ENCODE data around the gene DIP2C.
"Not testable (repeated sequence)": the region's sequence is repeated elsewhere in the genome, so short reads cannot be mapped to it uniquely, and the experiment has no call there.

- not testable (repeated sequence) for TF ChIP-seq MXI1 (IDR thresholded peaks at IDR 0.05; ENCODE audit: low read depth, low read length); EP300 (IDR thresholded peaks at IDR 0.05; ENCODE audit: borderline replicate concordance in 1 of 2, low read depth in 1 of 2, low read length in 1 of 2)
Observed at GRCh38 chr10:532331-532730, 157.1 kb downstream of the DIP2C start.
